ENCODE results near the gene FSTL4.

FSTL4 gene

DNA sequence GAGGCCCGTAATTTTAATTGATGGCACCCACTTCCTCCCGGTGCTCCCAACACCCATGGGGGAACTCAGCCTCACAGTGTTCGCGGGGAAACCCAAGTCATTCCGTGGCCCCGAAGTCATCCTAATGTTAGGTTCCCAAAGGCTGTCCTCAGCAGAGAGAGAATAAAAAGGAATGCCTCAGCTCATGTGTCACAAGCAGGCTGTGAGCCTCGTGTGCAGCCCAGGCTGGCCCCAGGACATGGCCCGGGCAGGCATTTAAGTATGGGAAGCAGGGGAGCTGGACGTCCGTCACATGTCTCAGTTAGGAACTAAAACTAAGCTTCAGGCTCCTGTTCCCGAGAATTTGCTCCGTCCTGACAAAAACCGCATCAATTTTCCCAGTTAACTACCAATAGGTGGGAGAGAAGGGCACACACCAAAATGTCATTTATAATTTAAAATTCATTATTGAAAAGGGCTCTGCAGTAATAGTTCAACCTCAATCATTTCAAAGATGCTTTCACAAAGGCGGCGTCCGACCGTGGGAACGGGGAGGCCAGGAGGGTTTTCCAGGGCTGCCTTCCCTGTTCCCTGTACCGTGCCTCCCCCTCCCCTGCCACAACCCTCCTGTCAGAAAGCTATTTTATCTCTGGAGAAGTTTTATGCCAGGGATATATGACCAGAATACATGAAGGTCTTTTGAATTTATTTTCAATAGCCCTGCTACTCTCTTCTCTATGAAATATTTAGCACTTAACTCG, 137.3 kb downstream of the FSTL4 start:
- DNase-seq = no peak

DNA sequence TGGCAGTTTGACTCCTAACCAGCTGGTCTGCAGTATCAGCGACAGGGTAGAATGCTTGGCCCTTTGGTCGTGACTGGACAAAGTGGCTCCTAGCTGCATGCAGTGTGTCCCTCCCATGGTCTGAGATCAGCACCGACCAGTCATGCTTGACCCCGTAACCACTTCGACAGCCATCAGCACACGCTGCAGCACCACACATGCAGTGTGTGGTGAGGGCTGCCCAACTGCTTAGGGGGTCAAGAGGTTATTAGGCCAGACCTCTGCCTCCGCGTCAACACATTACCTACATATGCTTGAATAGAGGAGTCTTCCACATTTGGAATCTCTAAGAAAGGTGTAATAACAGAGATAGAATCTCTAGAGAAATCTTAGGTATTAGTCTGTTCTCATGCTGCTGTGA, 139.1 kb downstream of the FSTL4 start:
- no peak for DNase-seq

DNA sequence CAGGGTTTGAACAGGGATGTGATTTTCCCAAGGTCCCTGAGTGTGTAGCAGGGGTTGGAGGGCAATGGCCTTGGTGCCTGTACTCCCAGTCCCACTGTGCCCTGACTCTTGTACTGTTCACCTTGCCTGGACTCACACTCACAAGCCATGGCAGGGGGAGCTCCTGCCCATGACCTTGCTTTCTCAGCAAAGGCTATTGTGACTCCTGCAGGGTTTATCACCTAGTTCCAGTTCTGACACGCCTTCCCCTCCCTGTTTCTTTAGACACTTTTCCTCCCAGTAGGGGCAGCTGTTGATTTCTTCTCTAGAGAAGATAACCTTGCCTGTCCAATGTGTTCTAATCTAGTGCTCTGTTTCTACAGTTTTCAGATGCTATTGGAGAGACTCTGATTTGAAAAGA, 139.5 kb downstream of the FSTL4 start:
- no peak for DNase-seq

DNA sequence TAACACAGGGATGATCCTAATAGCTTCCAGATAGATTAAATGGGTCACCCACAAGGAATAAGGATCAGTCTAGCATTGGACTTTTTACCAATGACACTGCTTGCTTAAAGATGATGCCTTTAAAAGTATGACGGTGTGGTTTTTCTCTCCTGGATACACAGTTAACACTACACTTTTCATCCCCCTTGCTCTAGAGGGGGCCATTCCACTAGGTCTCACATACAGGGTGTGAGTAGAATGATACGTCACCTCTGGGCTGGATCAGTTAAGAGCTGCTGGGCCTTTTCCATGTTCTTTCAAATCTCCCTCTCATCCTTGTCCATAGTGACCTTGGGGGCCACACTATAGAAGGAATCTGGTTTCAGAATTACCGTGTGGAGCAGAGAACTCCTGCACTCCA, 140.6 kb downstream of the FSTL4 start:
- DNase-seq = no peak

DNA sequence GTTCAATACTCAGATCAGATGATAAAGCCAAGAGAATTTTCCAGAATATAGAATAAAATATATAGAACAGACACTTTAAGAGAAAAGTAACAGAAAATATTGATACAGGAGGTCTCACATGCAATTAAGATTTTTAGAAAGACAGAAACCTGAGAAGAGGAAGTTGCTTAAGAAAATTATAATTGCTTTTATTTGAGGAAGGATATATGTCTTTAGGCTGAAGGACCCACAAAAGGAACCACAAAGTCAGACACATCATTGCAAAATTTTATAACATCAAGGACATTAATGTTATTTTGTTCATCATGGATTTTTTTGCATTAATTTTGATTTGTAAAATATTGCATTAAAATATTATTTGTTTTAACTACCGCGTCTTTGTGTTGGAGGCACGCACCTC, 141.5 kb downstream of the FSTL4 start:
- no peak for DNase-seq

DNA sequence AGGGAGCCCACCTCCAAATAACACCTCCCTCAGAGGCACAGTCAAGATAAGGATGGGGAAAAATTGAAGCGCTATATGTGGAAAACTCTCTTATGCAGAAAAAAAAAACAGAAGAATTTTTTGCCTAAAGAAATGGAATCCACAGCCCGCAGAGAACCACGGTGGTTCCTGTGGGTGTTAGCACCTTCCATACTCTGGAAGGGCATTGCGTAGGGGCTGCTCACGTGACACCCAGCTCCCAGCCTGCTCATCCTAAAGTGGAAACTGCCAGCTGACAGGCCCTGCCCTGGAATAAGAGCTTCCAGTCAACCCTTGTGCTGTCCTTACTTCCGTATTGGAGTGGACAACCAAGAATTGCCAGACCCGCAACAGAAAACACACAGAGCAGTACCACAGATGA, 142.5 kb downstream of the FSTL4 start:
- no peak for DNase-seq

DNA sequence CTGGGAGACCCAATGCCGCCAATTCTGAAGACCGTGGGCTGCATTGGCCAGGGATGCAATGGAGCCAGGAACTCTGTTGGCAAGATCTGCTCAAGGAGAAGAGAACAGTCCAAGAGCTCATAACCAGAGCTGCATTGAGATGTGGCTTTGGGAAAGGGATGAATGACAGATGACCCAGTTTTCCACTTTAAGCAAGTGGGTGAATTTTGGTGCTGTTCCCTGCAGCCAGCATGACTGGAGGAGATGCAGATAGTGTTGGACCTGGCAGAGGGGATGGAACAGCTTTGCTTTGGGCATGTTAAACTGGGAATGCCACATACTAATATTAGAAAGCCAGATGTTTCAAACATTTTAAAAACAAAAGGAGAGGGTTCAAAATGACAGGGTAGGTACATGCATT, 143.1 kb downstream of the FSTL4 start:
- no peak for DNase-seq

DNA sequence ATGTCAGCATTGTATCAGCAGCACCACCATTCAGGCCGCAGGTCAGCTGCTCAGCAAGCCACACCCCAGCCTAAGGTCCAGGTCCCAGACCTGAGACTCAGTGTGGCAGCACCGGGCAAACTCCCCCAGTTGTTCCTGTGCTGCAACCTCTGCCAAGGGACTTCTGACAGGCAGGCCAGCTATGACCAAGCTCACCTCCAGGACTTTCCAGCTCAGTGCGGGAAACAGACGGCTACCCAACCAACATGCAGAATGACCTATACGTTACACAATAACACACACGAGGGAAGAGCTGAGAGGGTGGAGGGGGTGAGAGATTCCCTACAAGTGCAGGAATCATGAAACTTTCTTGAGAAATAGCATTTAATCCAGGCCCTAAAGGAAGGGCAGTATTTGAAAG, 143.7 kb downstream of the FSTL4 start:
- DNase-seq = no peak

DNA sequence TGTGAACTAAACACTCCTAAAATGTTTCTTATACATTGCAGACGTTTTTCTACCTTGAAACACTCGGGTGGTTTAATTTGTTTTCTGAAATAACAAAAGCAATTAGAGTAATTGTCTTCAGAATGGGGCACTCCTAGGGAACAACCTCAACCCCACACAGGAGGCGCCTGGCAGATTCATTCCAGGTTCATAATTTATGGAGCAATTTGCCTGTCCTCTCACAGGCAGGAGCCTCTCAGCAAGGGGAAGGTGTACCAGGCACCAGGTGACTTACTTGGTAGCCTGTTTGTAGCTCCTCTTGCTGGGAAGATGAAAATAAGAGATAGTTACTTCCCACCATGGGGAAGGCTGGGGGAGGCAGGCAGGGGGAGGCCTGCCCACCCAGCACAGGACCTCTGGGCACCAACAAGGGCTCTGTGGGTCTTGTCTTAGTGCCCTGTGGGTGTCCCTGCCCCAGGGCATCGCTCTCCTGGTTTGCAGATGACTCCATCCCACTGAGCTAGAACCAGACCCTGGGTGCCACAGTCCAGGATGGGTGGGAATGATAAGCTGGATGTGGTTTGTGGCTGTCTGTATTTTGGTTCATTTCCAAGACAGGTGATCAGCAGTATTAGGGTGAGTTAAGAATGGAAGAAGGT, 144.4 kb downstream of the FSTL4 start:
- no peak for DNase-seq

DNA sequence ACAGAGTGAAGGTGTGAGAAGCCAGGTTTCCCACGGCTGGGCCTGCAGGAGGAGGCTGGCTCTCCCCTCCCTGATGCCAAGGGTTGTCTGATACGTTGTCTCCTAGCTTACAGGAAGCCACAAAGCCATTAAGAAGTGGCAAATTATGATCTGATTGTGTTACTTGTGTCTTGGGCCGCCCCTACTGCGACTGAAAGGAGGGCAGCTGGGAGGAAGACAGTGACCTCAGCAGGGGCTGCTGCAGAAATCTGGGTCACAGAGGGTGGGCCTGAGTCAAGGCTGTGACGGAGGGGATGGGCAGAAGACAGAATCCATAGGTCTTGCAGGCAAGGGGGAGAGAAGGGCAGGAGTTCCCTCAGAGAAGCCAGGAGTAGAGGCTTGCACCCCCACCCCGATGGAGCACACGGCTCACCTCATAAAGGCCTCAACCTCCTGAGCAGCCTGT, 145.0 kb downstream of the FSTL4 start:
- no peak for DNase-seq

DNA sequence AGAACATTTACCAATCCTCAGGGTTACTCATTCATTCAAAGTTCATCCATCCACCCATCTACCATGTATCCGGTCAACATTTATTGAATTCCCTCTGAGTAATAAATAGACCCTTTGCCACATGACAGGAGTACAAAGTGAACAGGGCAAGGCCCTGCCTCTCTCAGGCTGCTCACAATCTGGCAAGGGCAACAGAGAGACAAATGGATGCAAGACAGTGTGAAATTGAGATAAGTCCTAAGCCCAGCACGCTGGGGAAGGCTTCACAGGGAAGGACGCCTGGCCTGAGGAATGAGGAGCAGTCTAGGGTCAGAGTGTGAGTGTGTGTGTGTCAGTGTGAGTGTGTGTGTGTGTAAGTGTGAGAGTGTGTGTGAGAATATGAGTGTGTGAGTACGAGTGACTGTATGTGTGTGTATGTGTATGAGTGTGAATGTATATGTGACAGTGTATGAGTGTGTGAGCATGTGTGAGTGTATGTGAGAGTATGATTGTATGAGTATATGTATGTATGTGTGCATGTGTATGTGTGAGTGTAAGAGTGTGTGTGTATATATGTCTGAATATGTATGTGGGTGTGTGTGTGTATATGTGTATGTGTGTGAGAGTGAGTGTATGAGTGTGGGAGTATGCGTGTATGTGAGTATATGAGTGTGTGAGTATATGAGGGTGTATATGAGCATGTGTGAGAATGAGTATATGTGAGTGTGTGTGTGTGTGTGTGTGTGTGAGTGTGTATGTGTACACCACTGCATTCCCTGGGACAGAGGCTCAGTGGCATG, 145.6 kb downstream of the FSTL4 start:
- DNase-seq = no peak

DNA sequence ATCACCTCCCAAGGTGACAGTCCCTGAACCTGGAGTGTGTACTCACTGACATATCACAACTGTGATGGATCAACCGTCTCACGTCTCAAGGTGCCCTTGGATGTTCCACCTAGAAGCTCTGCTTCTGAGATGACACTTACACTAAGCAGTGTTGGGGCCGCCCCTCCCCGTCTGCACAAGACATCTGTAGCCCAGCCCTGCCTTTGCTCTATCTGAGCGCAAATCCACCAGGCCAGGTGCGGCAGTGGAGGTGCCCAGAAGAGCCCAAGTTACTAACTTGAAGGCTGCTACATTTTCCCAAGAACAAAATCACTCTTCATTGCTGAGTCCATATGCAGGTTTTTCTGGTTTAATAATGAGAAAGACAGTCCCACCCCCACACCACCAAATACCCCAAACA, 148.3 kb downstream of the FSTL4 start:
- no peak for DNase-seq

DNA sequence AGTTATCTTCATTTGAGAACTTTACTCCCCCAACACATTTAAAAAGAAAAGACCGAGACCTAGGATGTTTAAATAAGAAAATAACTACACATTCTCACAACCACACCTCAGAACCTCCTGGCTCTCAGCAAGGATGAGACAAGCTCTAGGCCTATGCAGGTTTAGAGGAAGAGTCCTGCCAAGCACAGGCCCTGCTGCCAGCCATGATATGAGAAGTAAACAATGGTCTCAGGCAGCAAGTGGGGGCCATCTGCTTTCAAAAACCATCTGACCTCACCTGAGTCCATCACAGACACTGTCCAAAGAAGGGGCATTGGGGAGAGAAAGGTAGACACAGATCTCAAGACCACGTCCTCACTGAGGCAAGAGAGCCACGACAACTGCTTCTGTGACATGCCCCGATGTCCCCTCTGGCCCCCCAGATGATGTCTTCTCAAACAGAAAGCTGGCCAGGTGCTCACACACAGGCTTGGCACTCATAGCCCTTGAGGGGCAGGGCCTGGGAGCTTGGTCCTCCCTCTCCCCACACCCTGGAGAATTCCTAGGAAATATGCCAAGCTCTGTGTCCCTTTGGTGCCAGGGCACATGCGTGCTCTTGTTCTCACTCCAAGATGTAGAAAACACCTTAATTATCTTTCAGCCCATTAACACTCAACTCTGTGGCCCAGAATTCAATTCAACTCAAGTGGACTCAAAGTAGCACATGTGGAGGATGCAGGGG, 150.4 kb downstream of the FSTL4 start:
- DNase-seq = no peak

DNA sequence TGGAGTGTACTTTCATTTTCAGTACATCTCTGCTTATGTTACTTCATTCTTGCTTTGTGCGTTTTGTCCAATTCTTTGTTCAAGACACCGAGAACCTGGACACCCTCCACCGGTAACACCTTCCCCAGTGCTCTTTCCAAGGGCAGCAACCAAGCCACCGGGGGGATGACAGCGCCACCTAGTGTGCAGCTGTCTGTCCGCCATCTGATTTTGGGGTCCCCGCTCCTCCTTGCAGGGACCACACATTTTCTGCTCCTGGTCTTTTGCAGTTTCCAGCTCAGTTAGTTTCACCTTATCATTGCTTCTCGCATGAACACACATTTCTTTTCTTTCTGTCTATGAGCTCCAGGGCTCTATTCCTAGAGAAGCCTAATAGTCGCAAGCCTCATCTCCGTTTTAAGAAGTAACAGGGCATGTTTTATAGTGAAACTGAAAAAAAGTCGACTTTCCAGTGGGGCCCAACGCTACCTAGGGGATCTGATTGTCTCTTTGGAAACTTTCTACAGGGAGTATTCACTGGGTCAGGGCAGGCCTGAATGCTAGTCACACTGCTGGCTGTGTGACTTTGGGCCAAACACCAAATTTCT, 152.1 kb downstream of the FSTL4 start:
- no peak for DNase-seq

DNA sequence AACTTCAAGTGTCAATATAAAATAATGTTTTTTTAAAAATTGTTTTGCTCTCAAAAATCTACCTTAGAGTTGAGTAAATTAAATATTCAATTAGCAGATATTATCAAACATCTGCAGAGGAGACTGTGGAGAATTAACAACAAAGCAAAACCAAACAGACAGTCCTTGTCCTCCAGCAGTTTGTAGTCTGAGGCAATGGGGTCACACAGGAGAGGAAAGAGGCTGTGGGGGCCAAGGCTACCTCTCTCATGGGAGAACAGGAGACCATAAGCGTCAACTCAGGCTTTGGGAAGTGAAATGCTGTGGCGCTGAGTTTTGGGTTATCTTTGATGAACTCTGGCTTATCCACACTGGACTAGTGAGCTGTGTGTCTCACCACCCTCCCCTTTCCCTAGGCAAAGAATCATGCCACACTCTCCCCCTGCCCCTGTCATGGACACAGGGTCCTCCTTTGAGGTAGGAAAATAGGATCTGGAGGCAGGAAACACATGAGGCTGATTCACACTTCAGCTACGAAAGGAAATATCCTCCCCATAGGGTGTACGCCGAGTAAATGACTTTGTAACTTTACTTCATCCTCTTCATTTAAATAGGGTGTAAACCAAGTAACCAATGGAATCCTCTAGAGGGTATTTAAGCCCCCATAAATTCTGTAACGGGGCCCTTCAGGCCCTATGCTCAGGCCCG, 152.7 kb downstream of the FSTL4 start:
- no peak for DNase-seq

DNA sequence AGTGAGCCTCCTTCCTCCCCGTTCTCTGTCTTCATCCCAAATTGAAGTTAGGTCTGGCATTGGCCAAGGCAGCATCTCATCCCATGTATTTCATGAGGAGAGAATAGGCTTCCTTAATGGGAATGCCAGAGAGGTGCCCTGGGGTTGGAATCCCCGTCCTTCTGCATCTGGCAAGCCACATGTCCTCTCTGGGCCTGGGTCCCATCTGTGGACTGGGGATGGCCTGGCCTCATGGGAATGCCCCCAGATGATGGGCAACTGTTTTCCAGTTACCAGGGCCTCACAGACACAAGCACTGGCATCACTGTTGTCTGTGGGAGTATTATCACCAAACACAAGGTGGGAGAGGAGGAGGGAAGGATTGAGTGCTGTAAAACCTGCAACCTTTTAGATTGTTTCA, 153.9 kb downstream of the FSTL4 start:
- no peak for DNase-seq

DNA sequence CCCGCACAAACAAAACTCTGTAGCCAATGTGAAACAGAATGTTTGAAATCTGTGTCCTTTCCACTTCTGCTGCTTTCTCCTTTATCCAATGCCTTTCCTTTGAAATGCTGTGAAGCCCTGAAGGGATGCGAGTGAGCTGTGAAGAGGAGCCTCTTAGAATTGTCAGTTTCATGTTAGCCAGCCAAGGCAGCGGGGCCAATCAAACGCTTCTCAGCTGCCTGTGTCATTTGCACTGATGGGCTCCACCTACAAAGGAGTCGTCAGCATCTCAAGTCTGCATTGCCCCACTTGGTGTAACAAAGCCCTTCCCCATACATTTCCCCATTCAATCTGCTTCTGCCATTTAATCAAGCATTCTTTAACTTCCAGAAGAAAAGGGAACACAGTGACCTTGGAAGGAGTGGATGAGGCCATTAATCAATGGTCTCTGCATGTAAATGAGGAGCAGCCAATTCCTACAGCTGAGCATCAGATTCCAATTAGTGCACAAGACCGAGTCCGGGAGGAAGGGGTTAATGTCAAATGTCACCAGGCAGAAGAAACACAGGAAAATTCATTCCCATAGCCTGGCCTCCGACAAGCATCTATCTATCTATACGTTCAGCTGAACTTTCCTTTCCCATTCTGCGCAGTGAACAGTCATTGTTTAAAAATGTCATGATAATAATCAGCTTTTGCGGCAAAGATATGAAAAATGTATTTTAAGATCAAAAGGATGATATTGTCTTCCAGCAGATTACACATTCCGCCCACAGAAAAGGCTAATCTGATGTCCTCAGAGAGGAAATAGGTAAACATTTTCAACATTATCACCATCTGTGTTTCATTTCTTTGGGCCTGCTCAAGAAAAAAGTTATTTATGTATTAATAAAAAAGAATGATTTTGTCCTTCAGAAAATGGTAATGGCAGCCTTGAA, 154.6 kb downstream of the FSTL4 start:
- no peak for DNase-seq

DNA sequence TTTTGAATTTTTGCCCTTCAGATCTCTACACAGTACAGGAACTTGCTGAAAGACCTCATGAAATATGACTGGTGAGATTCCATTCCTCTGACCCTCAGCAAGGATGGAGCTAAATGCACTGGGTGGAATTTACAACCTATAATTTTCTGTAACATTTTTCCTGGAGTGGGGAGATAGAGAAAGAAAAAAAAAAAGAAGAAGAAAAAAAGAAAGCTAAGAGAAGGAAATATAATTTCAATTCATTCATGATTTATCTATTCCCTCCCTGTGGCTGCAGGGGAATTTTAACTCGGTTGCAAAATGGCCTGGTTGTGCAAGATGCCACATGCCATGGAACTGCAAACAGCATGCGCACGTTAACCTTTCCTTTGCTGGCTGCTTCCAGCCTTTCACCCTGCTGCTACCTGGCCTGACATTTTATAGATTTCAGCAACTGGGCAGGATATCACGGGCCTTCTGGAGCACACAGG, 155.4 kb downstream of the FSTL4 start:
- no peak for DNase-seq

DNA sequence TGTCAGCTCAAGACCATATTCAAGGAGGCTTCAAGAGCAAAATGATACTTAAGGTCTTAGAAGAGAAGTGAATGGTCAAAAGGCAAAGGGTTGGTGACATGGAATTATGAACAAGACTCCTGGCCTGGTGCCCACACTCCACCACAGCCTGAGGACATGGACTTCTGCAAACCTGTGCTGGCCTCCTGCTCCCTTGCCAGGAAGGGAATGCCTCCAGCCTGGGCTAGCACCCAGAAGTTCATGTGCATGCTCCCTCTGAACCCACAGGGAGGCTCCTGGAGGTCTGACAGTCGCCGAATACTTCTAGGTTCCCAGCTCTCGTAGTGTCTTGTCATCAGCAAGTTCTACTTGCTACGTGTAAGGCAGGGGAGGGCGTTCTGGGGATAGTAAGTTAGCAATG, 156.7 kb downstream of the FSTL4 start:
- no peak for DNase-seq

DNA sequence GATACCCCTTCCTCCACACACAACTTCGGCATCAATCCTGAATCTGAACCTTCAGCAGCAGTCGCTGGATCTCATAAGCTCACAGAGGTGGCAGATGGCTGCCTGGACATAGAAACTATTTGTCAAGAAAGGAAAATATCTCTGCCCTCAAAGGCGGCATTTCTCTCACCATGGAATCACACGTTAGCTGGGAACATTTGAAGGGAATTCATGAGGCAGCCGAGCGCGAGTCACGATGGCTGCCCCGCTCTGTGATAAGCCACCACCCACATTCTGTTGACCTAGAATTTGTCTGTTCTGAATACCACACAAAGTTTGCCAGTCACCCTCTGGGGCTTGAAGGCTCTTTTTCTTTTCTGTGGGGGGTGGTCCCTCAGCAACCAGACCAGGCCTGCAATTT, 157.9 kb downstream of the FSTL4 start:
- DNase-seq = no peak

DNA sequence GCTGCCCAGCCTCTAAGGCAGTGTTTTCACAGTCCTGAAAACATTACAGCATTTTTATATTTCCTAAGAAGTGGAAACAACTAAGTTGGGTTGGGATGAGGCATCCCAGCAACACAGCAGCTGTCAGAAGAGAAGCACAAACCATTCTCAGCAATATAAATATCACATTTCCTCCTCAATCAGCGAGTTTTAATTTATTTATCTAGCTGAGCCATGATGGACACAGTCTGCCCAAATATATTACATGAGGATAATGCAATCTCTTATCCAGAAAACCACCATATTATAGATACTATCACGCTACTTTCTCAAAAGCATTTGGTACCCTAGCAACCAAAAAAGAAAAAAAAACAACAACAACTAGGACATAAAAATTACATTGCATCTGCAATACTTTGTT, 158.5 kb downstream of the FSTL4 start:
- no peak for DNase-seq
